NCI-H2029 (cell line): ENCODE results near the gene PILRB.
"Not testable (repeated sequence)": the region's sequence is repeated elsewhere in the genome, so short reads cannot be mapped to it uniquely, and the experiment has no call there.

Experiments used
- DNase-seq: peaks from one replicate; lab custom pipeline; 2025; lab: John Stamatoyannopoulos, UW

PILRB gene

DNA sequence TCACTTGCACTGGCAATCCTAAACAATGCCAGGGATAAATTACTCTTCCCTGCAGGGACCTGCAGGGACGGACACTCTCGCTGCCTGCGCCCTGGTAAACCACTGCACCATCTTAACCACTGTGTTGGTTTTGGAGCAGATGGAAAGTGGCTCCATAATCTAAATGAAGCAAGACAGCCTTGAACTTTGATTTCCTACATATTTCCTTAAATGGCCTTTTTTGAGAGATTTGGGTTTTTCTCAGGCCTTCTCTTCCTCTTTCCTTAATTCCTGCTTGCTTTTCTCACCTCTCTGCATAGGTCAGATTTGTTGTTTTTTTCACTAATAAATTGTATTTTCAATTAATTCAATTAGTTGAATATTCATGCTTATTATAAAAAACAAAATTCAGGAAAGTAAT is 18.1 kb downstream of the PILRB start:
- DNase-seq: no peak

DNA sequence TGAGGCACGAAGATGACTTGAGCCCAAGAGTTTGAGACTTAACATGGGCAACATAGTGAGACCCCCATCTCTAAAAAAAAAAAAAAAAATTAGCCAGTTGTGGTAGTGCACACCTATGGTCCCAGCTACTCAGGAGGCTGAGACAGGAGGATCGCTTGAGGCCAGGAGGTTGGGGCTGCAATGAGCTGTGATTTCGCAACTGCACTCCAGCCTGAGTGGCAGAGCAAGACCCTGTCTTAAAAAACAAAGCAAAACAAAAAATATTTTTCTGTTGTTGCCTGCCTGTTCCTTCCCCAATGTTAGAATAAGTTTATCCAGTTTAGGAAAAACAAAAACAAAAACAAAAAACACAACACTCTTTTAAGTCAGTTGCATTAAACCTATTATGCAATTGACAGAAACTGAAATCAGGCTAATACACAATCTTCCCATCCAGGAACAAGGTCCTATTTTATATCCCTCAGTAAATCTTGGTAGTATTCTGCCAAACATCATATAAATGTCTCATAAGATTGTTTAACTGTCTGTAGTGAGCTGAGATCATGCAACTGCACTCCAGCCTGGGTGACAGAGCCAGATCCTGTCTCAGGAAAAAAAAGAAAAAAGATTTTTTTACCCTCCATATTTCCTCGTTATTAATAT is 20.3 kb downstream of the PILRB start:
- DNase-seq: no peak

DNA sequence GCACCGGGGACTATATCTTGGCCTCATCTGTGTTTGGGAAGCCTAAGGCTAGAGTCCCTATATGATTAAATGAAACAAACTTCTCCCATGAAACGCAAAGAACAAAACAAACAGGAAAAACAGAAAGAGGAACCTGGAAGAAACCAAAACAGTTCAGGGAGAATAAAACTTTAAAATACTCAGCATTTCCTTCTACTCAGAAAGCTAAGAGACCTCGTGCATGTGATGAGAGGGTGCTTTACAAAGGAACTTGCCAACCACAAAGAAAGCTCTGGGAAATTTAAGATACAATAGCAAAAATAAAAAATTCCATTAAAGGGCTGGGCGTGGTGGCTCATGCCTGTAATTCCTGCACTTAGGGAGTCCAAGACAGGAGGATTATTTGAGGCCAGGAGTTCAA is 22.3 kb downstream of the PILRB start:
- no peak for DNase-seq

DNA sequence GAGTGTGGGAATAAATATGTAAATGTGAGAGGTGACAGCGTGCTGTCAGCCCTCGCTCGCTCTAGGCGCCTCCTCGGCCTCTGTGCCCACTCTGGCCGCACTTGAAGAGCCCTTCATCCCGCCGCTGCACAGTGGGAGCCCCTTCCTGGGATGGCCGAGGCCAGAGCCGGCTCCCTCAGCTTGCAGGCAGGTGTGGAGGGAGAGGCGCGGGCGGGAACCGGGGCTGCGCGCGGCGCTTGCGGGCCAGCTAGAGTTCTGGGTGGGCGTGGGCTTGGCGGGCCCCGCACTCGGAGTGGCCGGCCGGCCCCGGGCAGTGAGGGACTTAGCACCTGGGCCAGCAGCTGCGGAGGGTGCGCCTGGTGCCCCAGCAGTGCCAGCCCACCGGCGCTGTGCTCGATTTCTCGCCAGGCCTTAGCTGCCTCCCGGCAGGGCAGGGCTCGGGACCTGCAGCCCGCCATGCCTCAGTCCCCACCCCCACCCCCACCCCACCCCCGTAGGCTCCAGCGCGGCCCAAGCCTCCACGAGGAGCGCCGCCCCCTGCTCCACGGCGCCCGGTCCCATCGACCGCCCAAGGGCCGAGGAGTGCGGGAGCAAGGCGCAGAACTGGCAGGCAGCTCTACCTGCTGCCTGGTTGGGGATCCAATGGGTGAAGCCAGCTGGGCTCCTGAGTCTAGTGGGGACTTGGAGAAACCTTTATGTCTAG is 23.8 kb downstream of the PILRB start:
- DNase-seq: not testable (repeated sequence)

DNA sequence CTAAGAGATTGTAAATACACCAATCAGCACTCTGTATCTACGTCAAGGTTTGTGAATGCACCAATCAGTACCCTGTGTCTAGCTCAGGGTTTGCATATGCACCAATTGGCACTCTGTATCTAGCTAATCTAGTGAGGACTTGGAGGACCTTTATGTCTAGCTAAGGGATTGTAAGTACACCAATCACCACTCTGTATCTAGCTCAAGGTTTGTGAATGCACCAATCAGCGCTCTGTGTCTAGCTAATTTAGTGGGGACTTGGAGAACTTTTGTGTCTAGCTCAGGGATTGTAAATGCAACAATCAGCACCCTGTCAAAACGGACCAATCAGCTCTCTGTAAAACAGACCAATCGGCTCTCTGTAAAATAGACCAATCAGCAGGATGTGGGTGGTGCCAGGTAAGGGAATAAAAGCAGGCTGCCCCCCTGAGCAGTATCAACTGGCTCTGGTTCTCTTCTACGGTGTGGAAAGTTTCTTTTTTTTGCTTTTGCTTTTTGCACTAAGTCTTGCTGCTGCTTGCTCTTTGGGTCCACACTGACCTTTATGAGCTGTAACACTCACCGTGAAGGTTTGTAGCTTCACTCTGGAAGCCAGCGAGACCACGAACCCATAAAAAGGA is 24.4 kb downstream of the PILRB start:
- peak; percentile 31 for DNase-seq

DNA sequence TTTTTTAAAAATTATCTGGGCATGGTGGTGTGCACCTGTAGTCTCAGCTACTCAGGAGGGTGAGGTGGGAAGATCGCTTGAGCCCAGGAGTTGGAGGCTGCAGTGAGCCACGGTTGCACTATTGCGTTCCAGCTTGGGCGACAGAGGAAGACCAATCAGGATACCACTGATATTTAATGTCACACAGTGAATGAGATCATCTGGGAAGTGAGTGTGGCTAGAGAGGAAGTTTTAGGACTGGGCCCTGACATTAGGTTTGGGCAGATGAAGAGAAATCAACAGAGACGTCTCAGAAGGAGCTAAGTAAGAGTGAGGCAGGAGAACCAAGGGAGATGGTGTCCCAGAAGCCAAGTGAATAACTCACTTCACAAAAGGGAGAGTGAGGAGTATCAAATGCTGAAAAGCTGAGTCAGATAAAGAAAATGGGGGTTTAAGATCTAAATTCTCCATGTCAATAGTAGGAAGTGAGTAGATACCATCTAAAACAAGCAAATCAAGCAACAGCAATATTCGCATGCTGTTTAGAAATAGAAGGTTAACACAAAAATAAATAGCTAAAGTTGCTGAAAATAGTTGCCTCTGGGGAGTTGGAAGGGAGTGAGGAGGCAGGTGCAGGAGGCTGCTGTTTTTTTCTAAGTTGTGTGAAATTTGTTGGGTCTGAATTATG is 26.8 kb downstream of the PILRB start:
- DNase-seq: no peak

DNA sequence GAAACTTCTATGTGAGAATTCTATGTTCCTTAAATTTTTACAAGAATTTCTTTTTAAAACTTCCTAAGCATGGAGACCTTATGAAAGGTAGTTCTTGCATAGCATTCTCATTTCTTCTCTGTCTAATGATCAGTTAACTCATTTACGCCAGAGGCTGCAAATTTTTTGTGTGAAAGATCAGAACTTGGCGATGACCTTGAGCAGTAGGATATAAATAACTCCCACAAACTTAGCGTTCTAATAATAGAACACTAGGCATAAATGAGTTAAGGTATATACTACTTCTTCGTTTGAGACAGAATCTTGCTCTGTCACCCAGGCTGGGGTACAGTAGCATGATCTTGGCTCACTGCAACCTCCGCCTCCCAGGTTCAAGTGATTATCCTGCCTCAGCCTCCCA is 29.0 kb downstream of the PILRB start:
- DNase-seq: no peak

DNA sequence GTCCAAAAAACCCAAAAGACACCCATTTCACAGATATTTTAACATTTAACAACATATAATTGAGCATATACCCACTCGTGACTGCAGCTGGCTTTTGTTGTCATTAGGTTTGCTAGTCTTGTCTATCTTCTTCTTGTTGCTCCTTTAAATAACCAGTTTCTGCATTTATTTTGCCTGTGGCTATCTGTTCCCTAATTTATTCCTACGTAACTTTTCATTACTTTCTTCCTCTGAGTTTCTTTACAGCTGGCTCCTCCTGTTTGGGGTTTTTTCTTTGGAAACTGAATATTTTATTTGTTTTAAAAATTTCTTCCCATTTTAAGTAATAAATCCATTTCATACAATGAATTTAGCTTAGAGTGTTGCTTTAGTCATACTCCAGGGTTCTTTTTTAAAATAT is 29.8 kb downstream of the PILRB start:
- DNase-seq: no peak

DNA sequence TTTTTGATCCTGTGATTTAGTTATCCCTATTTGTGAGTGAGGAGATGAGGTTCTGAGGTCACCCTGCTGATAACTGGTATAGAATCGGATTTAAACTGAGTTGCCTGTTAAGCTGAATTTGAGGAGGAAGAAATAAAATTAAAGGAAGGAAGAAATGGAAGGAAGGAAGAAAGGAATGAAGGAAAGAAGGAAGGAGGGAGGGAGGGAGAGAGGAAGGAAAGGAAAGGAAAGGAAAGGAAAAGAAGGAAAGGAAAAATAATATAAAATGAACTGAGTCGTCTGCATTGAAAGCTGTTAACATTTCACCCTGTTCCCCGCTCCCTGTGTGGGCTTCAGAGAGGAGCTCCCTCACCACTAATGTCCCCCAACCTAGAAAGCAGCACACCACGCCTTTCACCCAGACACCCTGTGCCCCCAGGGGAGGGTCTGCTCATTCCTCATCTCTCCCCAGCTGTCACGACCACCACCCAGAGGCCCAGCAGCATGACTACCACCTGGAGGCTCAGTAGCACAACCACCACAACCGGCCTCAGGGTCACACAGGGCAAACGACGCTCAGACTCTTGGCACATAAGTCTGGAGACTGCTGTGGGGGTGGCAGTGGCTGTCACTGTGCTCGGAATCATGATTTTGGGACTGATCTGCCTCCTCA is 31.6 kb downstream of the PILRB start:
- no peak for DNase-seq

DNA sequence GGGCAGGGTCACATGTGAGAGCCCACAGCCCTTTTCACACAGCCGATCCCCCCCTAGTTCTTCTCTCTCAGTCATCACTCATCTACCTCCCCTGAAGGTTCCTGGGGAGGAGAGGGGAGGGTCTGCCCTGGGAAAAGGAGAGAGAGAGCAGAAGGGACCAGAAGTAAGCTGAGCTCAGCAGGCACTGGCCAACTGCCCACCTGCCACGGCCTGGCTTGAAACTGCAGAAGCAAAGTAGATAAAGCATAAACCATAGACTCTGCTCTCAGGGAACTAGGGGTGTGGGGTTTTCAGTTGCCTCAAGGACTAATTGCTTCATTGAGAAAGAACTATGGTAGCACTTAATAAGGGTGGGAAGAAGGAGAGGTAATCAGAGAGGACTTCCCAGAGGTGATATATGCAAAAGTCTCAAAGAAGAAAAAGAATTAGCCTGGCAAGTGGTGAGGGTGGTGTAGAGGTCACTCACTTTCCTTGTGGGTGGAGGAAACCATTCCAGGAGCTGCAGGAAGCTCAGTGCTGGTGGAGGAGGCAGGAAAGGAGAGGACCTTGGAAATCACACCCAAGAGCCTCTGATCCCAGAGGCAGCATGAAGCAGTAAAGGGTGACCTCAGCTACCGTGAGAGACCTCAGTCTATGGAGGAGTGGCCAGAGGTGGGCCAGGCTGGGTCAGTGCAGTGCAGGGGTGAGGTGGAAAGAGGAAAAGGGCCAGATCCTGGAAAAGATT is 32.5 kb downstream of the PILRB start:
- DNase-seq: no peak

DNA sequence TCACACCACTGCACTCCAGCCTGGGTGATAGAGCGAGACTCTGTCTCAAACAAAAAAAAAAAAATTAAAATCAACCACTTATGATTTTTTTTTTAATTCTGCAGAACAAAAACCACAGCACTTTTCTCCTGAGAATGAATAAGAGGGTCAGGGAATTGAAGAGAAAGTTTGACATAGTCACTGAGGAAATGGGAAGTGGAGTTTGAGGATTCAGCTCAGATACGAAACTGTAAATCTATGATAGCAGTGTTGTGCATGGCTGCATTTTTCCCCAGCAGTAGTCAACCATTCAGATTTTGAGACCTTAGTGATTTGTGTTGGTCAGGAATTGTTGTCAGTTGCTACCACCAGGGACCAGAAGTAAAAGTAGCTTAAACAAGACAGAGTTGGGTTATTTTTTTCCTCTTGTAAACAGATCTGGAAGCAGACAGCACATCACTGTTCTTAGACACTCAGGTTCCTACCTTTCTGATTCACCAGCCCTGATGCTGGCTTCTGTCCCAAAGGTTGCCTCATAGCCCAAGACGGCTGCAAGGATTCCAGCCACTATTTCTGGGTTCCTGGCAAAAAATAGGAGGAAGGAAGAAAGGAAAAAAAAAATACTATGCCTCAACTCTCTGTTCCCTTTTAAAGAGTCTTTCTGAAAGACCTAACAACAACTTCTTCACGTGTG is 35.5 kb downstream of the PILRB start:
- no peak for DNase-seq

DNA sequence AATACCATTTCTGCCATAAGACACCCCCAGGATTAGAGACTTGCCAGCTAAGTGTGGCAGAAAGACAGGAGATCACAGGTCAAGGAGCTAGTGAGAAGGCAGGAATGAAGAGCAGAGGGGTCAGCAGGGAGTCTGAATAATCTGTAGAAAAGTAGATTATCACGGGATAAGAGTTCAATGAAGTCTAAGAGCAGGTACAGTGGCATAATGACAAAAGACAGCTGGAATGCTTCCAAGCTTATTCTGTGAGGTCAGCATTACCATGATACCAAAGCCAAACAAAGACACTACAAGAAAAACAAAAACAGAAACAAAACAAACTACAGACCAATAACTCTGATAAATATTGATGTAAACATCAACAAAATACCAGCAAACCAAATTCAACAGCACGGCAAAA is 36.2 kb downstream of the PILRB start:
- no peak for DNase-seq

DNA sequence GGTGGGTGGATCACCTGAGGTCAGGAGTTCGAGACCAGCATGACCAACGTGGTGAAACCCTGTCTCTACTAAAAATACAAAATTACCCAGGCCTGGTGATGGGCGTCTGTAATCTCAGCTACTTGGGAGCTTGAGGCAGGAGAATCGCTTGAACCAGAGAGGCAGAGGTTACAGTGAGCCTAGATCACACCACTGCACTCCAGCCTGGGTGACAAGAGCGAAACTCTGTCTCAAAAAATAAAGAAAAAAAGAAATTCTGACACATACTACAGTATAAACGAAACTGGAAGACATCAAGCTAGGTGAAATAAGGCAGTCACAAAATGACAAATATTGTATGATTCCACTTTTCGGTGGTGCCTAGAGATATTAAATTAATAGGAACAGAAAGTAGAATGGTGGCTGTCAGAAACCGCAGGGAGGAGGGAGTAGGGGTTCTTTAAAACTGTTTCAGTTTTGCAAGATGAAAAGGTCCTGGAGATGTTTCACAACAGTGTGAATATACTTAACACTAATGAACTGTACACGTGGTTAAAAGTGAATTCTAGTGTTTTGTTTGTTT is 38.6 kb downstream of the PILRB start:
- no peak for DNase-seq

DNA sequence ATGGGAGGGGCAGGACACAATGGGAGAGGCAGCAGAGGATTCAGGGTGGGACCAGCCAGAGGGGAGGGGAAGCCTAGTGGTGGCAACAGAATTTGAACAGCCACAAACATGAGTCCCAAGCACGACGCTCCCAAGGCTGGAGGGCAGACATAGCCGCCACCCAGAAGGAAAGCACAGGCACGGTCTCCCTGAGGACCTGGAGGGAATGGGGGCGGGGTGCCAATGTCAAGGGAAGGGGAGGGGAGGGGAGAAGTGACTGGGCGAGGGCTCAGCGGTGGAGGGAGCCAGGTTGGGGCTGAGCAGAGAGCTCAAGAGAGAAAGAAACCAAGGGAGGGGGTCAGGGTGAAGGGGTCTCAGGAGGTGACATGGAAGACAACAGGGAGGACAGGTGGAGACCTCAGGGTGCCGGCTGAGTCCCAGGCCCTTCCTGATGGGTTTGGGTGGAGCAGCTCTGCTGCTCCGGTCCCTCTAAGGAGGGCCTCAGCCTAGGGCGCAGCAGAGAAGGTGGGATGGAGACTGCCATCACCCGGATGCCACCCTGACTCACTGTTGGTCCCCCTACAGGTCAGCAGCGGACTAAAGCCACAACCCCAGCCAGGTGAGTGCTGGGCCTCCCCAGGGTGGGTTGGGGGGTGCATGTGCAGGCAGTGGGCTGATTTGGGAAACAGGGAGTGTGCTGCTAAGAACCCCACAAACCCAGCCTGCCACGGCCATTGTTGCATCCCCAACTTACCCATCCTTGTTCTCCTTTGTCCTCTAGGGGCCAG is 39.6 kb downstream of the PILRB start:
- DNase-seq: no peak

DNA sequence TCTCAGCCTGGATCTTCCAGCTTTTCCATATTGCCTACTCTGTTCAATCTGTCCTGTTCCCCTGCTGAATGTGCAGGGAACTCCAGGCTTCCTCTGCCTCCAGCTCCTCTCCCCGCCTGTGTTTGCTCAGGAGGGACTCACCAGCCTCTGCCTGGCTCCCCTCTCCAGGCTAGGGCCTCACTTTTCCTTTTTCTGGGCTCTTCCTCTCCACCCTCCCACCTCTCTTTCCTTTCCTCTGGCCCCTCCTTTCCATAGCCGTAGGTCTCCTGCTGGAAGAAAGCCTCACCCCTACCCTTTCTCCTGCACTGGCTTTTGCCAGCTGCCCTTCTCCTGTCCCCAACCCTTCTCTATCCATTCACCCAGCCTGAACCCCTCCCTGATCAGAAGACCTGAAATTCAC is 40.3 kb downstream of the PILRB start:
- no peak for DNase-seq

DNA sequence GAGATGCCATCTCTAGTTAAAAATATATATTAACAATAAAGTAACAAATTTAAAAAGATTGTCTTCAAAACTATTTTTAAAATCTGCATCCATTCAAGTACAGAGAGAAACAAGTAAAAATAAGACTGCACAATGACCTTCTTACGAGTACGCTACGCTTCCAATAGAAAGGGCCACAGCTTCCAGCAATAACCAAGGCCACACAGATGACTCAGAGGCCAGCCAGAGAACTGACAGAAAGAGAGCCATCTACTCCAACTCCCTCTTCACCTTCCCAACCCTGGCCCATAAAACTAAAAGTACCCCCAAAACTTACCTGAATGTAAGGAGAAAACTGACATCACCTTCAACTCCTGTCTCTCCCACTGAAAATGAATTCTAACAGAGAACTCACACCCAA is 42.1 kb downstream of the PILRB start:
- DNase-seq: no peak

DNA sequence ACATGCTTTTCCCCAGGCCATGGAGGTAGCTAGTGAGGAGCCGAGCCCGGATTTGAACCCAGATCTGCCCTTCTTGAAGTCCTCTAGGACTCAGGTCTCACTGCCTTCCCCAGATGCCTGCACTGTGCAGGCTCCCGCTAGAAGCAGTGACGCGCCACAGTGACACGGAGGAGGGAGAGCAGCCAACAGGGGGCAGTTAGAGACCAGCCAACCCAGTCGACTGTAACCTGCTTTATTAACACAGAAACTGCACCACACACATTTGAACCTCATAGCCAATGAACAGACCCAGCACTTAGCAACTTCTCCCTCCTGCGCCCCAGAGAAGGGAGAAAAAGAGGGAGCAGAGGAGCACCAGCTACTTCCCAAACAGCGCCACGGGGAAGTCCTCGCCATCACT is 42.7 kb downstream of the PILRB start:
- DNase-seq: no peak

DNA sequence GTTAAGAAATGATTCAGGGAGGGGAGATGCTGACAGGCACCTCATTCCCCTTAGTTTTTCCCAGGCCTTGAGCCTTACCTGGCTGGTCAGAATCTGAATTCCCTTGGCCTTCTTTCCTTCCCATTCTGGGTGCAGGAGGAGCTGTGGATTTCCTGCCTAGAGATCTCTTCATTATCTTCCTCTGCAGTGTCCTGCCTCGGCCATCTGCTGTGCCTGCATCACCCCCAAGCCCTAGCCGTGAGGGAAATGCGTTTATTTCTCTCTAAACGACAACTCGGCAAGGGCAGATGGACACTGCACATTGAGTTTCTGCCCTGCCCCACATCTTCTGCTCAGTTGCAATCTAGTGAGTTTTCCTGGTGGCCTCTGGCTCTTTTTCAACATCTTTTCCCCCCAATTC is 43.9 kb downstream of the PILRB start:
- DNase-seq: no peak

DNA sequence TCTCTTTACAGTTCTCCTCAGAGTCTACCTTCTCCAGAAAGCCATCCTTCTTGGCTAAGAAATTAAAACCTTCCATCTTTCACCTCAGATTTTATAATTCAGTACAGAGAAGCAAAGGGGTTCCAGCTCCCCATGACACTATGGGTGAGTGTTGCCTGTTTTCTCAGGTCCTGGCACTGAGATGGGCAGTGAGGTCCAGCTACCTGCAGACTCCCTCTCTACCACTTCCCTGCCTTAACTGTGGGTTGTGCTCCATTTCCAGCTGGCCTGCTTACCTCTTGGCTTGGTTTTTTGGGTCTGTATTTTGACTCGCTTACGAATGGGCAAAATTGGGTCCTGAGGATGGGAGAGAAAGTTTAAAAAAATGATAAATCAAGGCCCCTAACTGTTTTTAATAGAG is 44.3 kb downstream of the PILRB start:
- no peak for DNase-seq

DNA sequence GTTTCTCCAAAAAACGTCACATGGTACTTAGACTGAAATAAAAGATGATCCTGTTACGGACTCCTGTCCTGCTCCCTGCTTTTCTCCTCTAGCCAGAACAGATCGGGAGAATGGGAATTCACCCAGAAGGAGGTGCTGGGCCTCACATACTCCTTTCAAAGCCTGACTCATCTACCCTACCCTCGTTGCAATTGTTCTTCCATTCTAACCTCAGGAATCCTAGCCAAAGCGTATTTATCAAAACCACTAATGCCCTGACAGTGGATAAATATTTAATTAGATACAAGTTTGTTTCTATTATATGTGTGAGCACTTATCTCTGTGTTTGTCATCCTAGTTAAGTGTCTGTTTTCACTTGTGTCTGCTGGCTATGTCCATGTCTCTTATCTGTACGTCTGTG is 48.9 kb downstream of the PILRB start:
- peak; percentile 72 for DNase-seq
